T-helper 1 cell (primary cell): ENCODE results near the gene CYBRD1.
"Not testable (repeated sequence)": the region's sequence is repeated elsewhere in the genome, so short reads cannot be mapped to it uniquely, and the experiment has no call there.

ENCODE experiments used
- DNase-seq, 5 donors: peaks; one replicate each; pipeline ENCODE4 v3.0.0-alpha.2; 2012 to 2020
- total RNA-seq, 4 donors: gene quantifications; one replicate each; lab custom pipeline; 2026; lab: John Stamatoyannopoulos, UW

Gene CYBRD1, protein sequence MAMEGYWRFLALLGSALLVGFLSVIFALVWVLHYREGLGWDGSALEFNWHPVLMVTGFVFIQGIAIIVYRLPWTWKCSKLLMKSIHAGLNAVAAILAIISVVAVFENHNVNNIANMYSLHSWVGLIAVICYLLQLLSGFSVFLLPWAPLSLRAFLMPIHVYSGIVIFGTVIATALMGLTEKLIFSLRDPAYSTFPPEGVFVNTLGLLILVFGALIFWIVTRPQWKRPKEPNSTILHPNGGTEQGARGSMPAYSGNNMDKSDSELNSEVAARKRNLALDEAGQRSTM
- total RNA-seq, result 0 to 0.23 (median 0.08) reads per million in 4 donors

GRCh38 chr2:171522052-171522787 is at the start of gene CYBRD1:
Gene CYBRD1 (plus strand): TSS chr2:171522474. CDS start chr2:171522546, 72 bp downstream.
- peak in 1 of 5 donors; percentile 12 for DNase-seq

DNA sequence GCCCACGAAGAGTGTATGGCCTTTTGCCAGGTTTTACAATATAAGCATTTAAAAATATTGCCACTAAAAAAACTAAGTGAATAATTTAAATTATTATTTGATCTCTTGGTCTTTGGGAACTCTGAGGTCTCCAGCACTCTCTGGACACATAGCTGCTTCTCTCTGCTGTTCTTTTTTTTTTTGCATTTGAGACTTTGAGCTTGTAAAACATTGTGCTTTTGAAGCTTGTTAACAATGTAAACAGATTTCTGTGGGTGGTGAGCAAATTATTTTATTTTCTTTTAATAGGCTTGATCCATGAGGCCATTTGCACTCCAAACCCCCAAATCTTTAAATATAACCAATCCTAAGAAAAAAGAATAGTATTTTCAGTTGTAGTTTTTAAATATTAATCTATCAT is 46.3 kb upstream of the CYBRD1 start:
- no peak for DNase-seq

DNA sequence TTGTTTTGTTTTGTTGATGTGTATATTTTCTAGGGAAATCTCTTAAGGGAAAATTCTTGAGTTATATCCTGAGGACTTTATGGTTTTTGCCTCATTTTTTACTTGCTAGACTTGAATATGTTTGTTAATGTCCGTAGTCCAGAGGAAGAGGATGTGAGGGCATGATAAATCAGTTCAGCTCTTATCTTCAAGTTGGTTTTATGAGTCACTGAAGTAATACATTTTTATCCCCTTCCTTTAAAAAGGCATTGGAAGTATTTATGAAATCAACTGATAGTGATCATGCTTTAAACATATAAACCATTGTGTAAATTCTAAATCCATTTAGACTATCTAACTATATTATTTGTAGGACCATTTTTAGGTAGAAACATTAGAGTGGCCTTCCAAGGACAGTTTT is 43.9 kb upstream of the CYBRD1 start:
- no peak for DNase-seq

- peak in 1 of 5 donors; percentile 21 for DNase-seq
Observed at GRCh38 chr2:171479154-171479814, 43.0 kb upstream of the CYBRD1 start.

DNA sequence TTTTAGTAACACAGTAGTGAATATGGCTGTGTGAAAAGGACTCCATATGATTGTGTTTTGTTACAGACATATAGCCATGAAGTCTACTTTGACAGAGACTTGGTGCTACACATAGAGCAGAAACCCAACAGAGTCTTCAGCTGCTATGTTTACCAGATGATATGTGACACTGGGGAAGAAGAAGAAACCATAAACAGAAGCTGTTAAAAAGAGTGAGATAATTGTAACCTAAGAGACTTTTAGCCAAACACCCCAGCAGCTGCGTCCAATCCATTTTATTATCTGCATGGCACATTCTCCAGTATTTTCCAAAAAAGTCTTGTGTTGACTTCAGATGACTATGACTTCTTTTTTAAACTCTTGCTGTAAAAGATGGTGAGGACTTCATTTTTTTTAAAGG is 41.4 kb upstream of the CYBRD1 start:
- no peak for DNase-seq

DNA sequence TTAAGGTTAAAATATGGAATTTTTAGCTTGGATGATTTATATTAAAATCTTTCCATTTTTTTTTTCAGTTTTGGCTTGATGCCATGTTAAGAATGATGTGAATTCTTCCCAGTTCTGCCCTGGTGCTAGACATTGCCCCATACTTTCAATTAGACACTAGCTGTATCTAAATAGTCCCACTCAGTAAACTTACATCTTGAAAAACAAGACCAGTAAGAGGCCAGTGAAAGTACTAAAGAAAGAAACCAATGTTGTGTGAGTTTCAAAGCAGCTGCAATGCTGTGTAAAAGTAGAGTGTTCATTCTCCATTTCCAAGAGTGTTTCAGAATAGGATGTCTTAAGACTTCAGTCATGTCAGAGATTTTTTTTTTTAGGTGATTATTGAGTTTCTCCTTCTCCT is 40.0 kb upstream of the CYBRD1 start:
- no peak for DNase-seq

DNA sequence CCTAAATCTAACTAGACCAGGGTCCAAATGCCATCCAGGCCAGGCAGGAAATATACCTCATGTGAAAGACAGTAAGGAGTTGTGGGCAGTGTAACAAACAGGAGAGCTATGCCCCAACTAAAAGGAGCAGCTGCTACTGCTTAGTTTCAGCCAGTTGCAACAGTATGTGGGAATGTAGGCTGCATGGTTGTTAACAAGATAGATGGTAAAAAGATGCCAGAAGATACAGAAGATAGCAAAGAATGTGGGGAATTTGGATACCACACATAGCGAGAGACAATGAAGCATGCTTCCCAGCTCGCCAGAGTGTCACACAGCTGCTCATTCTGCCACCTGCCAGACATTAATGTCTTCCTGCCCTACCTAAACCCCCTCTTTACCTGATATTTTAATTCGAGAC is 39.4 kb upstream of the CYBRD1 start:
- DNase-seq, result no peak

GRCh38 chr2:171483793-171484192 is 38.5 kb upstream of the CYBRD1 start:
- no peak for DNase-seq

DNA sequence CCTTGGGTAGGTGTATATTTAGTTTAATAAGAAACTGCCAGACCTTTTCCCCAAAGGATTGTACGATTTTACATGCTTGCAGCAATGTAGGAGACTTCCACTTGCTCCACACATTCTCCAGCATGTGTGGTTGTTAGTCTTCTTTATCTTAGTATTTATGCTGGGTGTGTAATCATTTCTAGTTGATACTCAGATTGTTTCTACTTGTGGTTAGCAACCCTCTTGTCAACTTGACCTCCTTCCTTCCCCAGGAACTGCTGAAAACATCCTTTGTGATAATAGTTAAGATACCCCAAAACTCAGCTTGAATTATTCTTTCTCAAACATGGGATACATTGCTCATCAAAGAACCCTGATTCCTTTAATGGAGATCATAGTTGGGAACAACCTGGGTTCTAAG is 37.2 kb upstream of the CYBRD1 start:
- DNase-seq, result no peak

DNA sequence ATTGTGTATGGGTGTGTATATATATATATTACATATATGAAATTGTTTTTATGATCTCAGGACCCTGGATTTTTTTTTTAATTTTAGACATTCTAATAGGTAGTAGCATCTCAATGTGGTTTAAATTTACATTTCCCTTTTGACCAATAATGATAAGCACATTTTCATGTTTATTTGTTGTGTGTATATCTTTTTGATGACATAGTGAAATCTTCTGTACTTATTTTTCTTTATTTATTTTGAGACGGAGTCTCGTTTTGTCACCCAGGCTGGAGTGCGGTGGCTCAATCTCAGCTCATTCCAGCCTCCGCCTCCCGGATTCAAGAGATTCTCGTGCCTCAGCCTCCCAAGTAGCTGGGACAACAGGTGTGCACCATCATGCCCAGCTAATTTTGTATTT is 35.1 kb upstream of the CYBRD1 start:
- DNase-seq, result no peak

DNA sequence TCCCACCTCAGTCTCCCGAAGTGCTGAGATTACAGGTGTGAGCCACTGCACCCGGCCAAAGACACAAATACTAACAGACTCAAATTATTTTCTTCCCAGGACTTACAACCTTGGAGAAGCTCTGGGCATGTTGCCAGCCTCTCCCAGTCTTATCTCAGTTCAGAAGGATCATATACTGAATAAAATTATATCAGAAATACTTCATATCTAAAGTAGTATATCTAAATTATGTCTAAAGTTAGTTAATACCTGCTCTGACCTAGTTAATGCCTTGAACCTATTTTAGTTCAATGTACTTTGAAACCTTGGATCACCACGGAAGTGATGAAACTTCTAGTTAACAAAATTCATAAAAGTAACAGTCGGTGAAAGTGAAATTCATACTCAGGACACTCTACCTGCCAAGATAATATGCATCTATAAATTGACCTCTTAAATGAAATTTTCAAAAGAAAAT is 34.4 kb upstream of the CYBRD1 start:
- DNase-seq, result no peak

- no peak for DNase-seq
Observed at GRCh38 chr2:171490577-171490976, 31.7 kb upstream of the CYBRD1 start.

DNA sequence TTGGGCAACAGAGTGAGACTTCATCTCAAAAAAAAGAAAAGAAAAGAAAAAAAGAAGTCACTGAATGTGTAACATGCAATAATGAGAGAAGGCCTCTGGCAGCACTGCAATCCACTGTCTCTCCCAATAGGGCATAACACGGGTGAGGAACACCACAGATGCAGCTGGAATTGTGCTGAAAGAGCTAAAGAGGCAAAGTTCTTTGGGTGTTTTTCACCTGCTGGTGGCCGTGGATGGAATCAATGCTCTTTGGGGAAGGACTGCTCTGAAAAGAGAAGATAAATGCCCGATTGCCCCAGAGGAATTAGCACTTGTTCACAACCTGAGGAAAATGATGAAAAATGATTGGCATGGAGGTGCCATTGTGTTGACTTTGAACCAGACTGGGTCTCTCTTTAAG is 31.0 kb upstream of the CYBRD1 start:
- DNase-seq, result no peak

DNA sequence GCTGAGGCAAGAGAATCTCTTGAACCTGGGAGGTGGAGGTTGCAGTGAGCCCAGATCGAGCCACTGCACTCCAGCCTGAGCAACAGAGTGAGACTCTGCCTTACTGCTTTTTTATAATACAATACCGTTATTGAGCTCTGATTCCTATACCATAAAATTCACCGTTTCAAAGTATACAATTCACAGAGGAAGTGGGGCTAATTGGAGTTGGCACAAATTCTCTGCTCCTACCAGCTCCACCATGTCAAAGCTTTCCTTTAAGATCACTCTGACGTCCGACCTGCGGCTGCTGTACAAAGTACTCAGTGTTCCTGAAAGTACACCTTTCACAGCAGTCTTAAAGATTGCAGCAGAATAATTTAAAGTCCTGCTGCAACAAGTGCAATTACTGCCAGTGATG is 29.6 kb upstream of the CYBRD1 start:
- no peak for DNase-seq

DNA sequence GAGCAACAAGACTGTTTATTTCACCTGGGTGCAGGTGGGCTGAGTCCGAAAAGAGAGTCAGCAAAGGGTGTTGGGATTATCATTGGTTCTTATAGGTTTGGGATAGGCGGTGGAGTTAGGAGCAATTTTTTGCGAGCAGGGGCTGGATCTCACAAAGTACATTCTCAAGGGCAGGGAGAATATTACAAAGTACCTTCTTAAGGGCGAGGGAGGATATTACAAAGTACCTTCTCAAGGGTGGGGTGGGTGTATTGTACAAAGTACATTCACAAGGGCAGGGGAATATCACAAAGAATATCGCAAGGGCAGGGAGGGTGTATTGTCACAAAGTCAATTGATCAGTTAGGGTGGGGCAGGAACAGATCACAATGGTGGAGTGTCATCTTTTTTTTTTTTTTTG is 24.6 kb upstream of the CYBRD1 start:
- not testable (repeated sequence) for DNase-seq

- no peak for DNase-seq
Observed at GRCh38 chr2:171505374-171505773, 16.9 kb upstream of the CYBRD1 start.

DNA sequence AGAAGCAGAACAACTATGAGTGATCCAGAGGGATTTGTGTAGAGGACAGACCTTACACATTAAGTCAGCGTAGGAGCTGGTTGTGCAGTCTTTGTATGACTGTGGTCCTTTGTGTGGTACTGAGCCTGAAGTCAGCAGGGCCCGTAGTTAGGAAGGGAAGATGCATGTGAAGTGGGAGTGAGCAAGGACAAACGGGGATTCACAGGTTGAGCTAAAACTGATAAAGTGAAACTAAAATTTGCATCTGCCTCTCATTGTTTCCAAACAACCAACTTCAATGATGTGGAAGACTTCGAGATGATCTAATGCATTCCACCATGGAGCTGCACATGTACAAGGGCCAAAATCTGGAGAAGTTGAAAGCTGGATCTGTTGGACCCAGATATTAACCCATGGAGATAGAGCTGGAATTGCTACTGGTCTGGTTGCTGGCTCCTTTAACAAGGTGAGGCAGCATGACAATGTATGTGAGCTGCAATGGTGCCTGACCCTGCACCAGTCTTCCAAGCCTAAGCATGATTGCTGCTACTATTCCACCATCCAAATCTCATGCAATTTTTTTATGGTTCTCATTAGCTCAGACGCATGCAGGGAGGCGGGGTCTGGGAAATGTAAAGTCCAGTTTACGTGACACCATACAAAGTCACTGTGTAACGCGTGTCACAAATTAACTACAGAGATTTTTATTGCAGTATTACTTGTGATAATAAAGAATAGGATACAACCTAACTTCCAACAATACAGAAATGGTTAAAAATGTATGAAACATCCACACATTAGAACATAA is 12.1 kb upstream of the CYBRD1 start:
- DNase-seq, result no peak

GRCh38 chr2:171512014-171512413 is 10.3 kb upstream of the CYBRD1 start:
- no peak for DNase-seq

DNA sequence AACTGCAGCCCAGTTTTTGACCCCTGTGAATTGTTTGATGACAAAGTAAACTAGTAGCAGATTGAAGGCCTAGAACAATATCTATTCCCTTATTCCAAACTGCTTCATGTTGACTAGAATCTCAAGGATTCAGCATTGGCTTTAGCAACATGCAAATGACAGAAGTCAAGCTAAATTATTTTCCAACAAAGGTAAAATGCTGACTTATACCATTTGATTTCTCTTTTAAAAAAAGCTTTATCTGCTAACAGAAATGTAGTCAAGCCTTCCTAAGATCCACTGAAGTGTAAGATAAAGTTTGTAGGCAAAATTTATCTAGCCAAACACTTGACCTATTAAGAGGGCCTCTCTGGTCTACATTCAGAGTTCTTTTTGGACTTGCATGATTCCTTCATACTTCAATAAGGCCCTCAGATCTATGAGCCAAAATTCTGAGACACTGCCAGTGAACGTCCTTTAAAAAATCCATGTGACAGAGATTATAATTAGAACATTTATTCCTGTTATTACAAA is 9.5 kb upstream of the CYBRD1 start:
- no peak for DNase-seq

- no peak for DNase-seq
Observed at GRCh38 chr2:171513719-171514160, 8.5 kb upstream of the CYBRD1 start.

GRCh38 chr2:171514908-171515582 is 7.2 kb upstream of the CYBRD1 start:
- DNase-seq, result no peak
